ENCODE data around the gene SLC38A9. TPM values are rescaled to one million over a fixed set of nuclear protein-coding genes. Genes with fewer than 3 reads are reported as not detected.
"Not testable (repeated sequence)": the region's sequence is repeated elsewhere in the genome, so short reads cannot be mapped to it uniquely, and the experiment has no call there.

SLC38A9 gene
- total and polyA plus RNA-seq, 11 donors: 3.9 to 13.5 (median 6.9) TPM

DNA sequence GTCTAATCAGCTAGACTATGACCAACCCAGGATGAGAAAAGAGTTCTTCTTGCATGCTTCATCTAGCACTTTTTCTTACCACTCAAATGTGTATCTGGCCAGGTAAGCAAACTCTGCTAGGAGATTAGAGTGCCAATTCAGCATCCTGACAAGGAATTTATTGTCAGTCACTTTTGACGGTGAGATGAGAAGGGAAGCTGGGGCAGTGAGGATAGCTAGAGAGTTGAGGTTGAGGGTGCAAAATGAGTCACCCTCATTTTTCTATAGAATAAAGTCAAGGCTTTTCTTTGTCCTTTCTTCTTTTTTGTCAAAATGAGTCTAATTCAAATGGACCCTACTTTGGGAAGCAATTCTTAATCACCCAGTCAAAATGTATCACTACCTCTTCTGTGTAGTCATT lies 102.7 kb downstream of the SLC38A9 start:
- Histone ChIP-seq H3K27ac (no peak overlapping the region), H3K27me3 (no peaks in the 10 kb centered on the region), H3K9me3 (no peaks in the 10 kb centered on the region), H3K36me3 (no peaks in the 10 kb centered on the region), H3K4me1 (peaks cover 0 to 6% (median 4%) of the 10 kb centered on the region in 12 donors), H3K4me3 (no peak overlapping the region)
- intact Hi-C loops (cut with DNase I): loop anchor here in 3 of 10 donors (10.0 kb wide), 3 partner anchors 65 to 185 kb away; no protein-coding TSS in a partner anchor
- WGBS, 4 donors: 84 to 98% (median 93%) methylated on average over 1 of the region's 1 CpG
- TF ChIP-seq, protein P1, sequence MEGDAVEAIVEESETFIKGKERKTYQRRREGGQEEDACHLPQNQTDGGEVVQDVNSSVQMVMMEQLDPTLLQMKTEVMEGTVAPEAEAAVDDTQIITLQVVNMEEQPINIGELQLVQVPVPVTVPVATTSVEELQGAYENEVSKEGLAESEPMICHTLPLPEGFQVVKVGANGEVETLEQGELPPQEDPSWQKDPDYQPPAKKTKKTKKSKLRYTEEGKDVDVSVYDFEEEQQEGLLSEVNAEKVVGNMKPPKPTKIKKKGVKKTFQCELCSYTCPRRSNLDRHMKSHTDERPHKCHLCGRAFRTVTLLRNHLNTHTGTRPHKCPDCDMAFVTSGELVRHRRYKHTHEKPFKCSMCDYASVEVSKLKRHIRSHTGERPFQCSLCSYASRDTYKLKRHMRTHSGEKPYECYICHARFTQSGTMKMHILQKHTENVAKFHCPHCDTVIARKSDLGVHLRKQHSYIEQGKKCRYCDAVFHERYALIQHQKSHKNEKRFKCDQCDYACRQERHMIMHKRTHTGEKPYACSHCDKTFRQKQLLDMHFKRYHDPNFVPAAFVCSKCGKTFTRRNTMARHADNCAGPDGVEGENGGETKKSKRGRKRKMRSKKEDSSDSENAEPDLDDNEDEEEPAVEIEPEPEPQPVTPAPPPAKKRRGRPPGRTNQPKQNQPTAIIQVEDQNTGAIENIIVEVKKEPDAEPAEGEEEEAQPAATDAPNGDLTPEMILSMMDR (IDR thresholded peaks at IDR 0.05): no peak
- TF ChIP-seq POLR2A (IDR thresholded peaks at IDR 0.05): no peak
- ATAC-seq (no peak), DNase-seq (no peak)

DNA sequence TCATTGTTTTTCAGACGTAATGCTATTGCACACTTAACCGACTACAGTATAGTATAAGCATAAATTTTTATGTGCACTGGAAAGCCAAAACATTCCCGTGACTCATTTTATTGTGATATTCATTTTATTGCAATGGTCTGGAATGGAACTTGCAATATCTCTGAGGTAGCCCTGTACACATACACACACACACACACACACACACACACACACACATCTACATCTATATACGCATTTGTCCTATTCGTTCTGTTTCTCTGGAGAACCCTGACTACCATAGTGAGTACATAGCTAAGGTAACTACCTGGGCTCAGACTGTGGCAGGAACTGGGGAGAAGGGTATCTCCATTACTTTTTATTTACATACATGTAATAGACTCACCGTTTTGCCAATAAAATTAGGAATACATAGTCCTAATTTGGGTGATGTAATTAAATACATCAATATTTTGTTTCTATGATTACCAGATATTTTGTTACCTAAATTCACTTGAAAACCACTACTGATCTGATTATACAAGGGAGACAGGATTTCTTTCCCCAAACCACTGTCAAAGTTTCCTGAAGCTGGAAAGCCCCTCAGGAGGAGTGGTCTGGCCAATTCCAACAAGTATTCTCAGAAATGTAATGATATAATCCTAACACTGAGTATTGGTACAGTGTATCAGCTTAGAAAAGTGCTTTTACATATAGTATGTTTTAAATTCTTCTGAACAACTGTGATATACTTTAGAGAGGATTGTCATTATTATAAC lies 103.4 kb downstream of the SLC38A9 start:
- Histone ChIP-seq H3K27me3 (no peaks in the 10 kb centered on the region), H3K36me3 (no peaks in the 10 kb centered on the region), H3K27ac (no peak overlapping the region), H3K9me3 (no peaks in the 10 kb centered on the region), H3K4me1 (peaks cover 0 to 13% (median 11%) of the 10 kb centered on the region in 12 donors), H3K4me3 (no peak overlapping the region)
- intact Hi-C loops (cut with DNase I): loop anchor here in 3 of 10 donors (10.0 kb wide), 3 partner anchors 66 to 184 kb away; no protein-coding TSS in a partner anchor
- DNase-seq: no peak
- WGBS, 4 donors: 64 to 82% (median 72%) methylated on average over 6 of the region's 6 CpGs
- ATAC-seq: no peak
- no peak for TF ChIP-seq POLR2A (IDR thresholded peaks at IDR 0.05)
- TF ChIP-seq, protein P1 (IDR thresholded peaks at IDR 0.05): no peak

DNA sequence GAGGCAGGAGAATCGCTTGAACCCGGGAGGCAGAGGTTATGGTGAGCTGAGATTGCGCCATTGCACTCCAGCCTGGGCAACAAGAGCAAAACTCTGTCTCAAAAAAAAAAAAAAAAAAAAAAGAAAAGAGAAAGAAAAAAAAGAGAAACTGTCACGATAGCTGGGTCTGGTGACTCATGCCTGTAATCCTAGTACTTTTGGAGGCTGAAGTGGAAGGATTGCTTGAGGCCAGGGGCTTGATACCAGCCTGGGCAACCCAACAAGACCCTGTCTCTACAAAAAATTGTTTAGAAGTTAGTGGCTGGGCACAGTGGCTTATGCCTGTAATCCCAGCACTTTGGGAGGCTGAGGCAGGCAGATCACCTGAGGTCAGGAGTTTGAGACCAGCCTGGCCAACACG lies 104.8 kb downstream of the SLC38A9 start:
- H3K27me3 ChIP-seq, H3K36me3 ChIP-seq, H3K27ac ChIP-seq, H3K4me3 ChIP-seq, ATAC-seq, DNase-seq, H3K9me3 ChIP-seq: not testable (repeated sequence)
- peaks cover 4 to 27% (median 24%) of the 10 kb centered on the region in 12 donors for H3K4me1 ChIP-seq
- WGBS, 4 donors: 60 to 82% (median 71%) methylated on average over 4 to 5 of the region's 5 CpGs
- intact Hi-C loops (cut with DNase I): loop anchor here in 3 of 10 donors (10.0 kb wide), 3 partner anchors 67 to 183 kb away; no protein-coding TSS in a partner anchor

DNA sequence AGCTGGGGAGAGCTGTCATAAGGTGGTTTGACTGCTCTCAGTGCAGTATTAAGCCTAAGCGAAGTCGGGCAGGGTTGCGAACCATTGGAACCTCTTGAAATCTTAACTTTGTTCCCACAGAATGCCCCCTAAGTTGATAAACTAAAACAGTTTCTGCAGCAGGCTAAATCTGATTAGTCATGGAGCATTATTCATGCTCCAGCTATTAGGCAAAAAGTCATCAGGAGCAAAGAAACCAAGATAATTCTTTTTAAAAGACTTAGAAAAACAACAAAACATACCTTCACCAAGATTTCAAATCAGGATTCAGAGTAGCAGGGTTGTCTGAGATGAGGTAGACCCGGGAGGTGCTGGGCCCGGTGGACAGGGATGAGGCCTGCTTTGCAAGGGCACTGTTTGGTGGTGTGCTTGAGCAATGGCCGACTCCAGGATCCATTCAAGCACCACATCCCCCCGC lies 107.5 kb downstream of the SLC38A9 start:
- Histone ChIP-seq H3K27me3 (no peaks in the 10 kb centered on the region), H3K4me3 (no peak overlapping the region), H3K27ac (peak overlapping the region; percentile 17 to 98 (median 92)), H3K4me1 (peaks cover 12 to 54% (median 48%) of the 10 kb centered on the region in 12 donors), H3K36me3 (no peaks in the 10 kb centered on the region), H3K9me3 (no peaks in the 10 kb centered on the region)
- no peak for TF ChIP-seq POLR2A (IDR thresholded peaks at IDR 0.05)
- TF ChIP-seq, protein P1 (IDR thresholded peaks at IDR 0.05): no peak
- intact Hi-C loops (cut with DNase I): loop anchor here in 7 of 10 donors (5.0 to 10.0 kb wide), 7 partner anchors 33 to 180 kb away; partner anchors contain the start of gene PLPP1 (in 2 of the 7)
- no peak for DNase-seq
- 80 to 88% (median 84%) methylated on average over 7 of the region's 7 CpGs for WGBS, 4 donors
- no peak for ATAC-seq

Data from heart left ventricle (tissue), 16 donors.